Stimulated activated CD4-positive, alpha-beta T cell treated with anti-CD3 and anti-CD28 coated beads, TNF-alpha, amount 100 ng/mL, for 24 hours (primary cell): Measurements from ENCODE around the gene SELENON.
"Not testable (repeated sequence)": the region's sequence is repeated elsewhere in the genome, so short reads cannot be mapped to it uniquely, and the experiment has no call there.

Experiments
- DNase-seq, 3 experiments: peaks; one replicate each; pipeline ENCODE4 v3.0.0-alpha.2; 2020; ENCODE audit warnings: low read depth in 3 of 3

Gene SELENON

GRCh38 chr1:25828491-25828890 lies 28.5 kb downstream of the SELENON start:
- DNase-seq = no peak

GRCh38 chr1:25829046-25829445 lies 29.1 kb downstream of the SELENON start:
- DNase-seq = no peak

- DNase-seq = no peak
Measured at GRCh38 chr1:25831569-25832196, 31.7 kb downstream of the SELENON start.

GRCh38 chr1:25832336-25833037 lies 32.5 kb downstream of the SELENON start:
- DNase-seq = no peak

GRCh38 chr1:25833158-25833557 lies 33.2 kb downstream of the SELENON start:
- no peak for DNase-seq

GRCh38 chr1:25834894-25835293 lies 34.9 kb downstream of the SELENON start:
- no peak for DNase-seq

GRCh38 chr1:25836695-25837094 lies 36.7 kb downstream of the SELENON start:
- DNase-seq = no peak

GRCh38 chr1:25837262-25837875 lies 37.4 kb downstream of the SELENON start:
- no peak for DNase-seq

GRCh38 chr1:25839808-25840207 lies 39.8 kb downstream of the SELENON start:
- not testable (repeated sequence) for DNase-seq

- no peak for DNase-seq
Measured at GRCh38 chr1:25843483-25843882, 43.5 kb downstream of the SELENON start.

- DNase-seq = no peak
Measured at GRCh38 chr1:25844536-25845337, 44.7 kb downstream of the SELENON start.

GRCh38 chr1:25845664-25846063 lies 45.7 kb downstream of the SELENON start:
- DNase-seq = no peak

- DNase-seq = no peak
Measured at GRCh38 chr1:25847929-25848328, 47.9 kb downstream of the SELENON start.

GRCh38 chr1:25848531-25848930 lies 48.5 kb downstream of the SELENON start:
- DNase-seq = no peak

- no peak for DNase-seq
Measured at GRCh38 chr1:25854554-25854953, 54.6 kb downstream of the SELENON start.

- no peak for DNase-seq
Measured at GRCh38 chr1:25856856-25857255, 56.9 kb downstream of the SELENON start.

- DNase-seq = no peak
Measured at GRCh38 chr1:25858494-25858893, 58.5 kb downstream of the SELENON start.

GRCh38 chr1:25858906-25859789 lies 59.2 kb downstream of the SELENON start, which contains the start of gene AUNIP:
Gene AUNIP, minus strand, starts transcription at chr1:25859457. Its CDS starts 100 bp downstream, at chr1:25859357.
- DNase-seq = peak; percentile 80 to 89 (median 84)

GRCh38 chr1:25861316-25862286 lies 61.6 kb downstream of the SELENON start:
- no peak for DNase-seq
